Heart left ventricle (tissue), 13 donors: ENCODE results near the gene ITPR2.

Experiments used
- CTCF ChIP-seq, 12 donors: fragments of 200-600 bp; sonication (generic) in 4 of 12; IDR thresholded peaks; one replicate each; pipeline versions ENCODE4 v1.5.0 to v1.8.0; 2018 to 2022; ENCODE audit warnings: antibody characterized with exemption in 12 of 12, mild to moderate bottlenecking in 5 of 12
- POLR2A ChIP-seq, 2 donors: fragments of 450-650 bp; IDR thresholded peaks; one replicate each; pipeline ENCODE4 v1.6.1; 2017; ENCODE audit warnings: antibody characterized with exemption in 2 of 2, mild to moderate bottlenecking in 2 of 2, moderate library complexity in 2 of 2
- donor health status: ischemic (EF 13 %, LVEDD 7.1; RV severe dilation, severe dysfunction).
- donor health status: DM: no; HTN: yes; CAD: no.
- donor health status: DM: no; HTN: no; CAD: no.
- donor health status: ischemic (EF 25% LVEDD 6.9; RV normal size, moderate dysfunction).
- donor health status: ischemic (EF 25% LVEDD 5.7; RV mildly dilated, moderate dysfunction).
- donor health status: ischemic (EF 35%, LVEDD 5.7; RV mildly dilated, moderate dysfunction).
- donor health status: nonischemic (EF 11% LVEDD 7.7; RV severe dilation, severe dysfunction).
- donor health status: DM: yes; HTN: yes; CAD: no.
- donor health status: PGD.
- donor health status: ischemic (EF 29% LVEDD 5.4; RV normal size, mild dysfunction).
- donor health status: nonischemic (EF 23%, LVEDD 6.1; RV moderate dilation, normal function).

GRCh38 chr12:26466726-26467125, 366.3 kb downstream of the ITPR2 start:
- TF ChIP-seq CTCF (IDR thresholded peaks at IDR 0.05) (no peak), POLR2A (IDR thresholded peaks at IDR 0.05) (no peak)
